Cortex of kidney (tissue), 1 donor: ENCODE measurements around the gene ZNF554.

Source experiments
- DNase-seq: peaks from one replicate; lab custom pipeline; 2025; lab: John Stamatoyannopoulos, UW

The ZNF554 gene

DNA sequence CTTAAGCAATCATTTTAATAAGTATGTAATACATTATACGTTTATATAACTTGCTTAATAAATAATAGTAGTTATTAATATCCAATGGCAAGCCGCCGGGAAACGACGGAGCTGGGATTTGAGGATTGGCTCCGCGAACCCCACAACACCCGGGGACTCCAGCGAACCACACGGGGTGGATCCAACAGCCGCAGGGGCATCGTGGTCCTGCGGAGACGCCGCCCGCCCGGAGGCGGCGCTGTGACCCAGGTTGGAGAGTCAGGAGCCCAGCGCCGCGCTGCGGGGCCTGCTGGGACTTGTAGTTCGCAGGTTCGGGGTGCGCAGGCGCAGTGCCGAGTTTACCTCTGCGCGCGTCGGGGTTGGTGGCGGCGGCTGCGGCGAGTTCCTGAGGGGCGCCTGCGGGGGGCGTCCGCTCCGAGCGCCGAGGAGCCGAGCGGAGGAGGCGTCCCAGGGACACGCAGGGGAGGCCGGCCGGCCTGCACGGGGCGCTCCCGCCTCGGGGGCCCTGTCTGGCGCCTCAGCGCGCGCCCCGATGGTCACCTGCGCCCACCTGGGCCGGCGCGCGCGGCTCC is at the start of gene ZNF554:
Gene ZNF554 (plus strand): TSS at position 329 of the 572 bp plus-strand sequence. CDS start 204 bp downstream, at position 533.
- no peak for DNase-seq

DNA sequence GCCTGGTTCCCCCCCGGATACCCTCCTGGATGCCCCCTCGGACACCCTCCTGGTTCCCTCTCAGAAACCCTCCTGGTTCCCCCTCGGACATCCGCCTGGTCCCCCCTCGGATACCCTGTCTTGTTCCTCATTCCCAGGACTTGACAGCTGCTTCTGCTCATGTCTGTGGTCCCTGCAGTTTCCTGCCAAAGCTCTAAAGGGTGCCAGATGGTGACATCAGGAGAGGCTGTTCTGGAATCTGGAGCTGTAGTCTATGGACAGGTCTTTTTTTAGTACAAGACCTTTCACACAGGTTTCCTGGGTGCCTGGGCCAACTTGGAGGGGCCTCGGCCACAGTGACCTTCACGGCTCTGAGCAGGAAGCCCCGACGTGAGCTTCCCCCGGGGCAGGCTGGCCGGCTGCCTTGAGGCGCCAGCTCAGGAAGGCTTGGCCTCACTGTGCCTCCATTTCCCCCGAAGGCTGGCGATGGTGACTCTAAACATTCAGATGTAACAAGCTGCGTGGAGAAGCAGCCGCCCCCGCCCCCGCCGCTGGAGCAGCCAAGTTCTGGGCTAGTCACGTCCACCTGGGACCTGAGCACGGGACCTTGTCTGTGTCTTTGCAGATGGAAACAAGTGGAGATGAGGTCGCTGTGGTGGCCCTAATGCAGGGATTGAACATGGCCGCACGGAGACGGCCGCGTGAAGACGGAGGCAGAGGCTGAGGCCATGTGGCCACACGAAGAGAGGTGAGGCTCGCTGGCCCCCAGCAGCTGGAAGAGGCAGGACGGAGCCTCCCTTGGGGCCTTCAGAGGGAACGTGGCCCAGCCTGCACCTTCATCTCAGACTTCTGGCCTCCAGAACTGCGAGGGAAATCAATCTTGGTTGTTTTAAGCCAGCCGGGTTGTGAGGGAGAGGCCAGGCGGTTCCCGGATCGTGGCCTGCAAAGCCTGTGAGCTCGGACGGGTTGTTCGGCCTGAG is 49.3 kb upstream of the ZNF554 start:
- DNase-seq = no peak

GRCh38 chr19:2771786-2772674 is 47.6 kb upstream of the ZNF554 start:
- no peak for DNase-seq

GRCh38 chr19:2774083-2774679 is 45.5 kb upstream of the ZNF554 start:
- no peak for DNase-seq

- no peak for DNase-seq
Observed at GRCh38 chr19:2774953-2775555, 44.6 kb upstream of the ZNF554 start.

GRCh38 chr19:2775556-2776430 is 43.9 kb upstream of the ZNF554 start:
- DNase-seq = no peak

- DNase-seq = no peak
Observed at GRCh38 chr19:2777952-2778683, 41.5 kb upstream of the ZNF554 start.

DNA sequence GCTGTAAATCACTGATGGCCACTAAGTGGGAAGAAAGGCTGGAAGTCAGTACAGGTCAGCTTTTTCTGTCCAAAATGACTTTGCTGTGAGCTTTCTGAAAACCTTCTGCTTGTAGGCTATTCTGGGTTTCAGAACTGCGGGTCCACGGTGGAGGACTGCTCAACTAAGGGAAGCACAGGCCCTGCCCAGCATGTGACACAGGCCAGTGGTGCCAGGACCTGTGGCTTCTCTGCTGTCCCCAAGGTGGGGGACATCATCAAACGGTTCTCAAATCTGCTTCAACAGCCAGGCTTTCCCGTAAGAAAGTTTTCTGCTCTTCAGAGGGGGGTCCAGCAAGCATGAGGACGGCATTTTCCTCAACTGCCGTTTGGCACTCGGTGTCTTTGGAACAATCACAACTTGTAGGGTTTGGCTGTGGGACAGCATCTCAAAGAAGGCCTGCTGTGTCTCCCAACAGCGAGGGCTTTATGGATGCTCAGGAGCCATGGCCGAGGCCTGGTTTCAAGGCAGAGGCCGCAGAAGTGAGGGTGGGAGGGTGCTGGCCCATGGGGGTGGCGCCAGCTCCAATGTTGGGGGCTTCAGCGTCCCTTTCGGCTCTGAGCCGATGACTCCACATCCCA is 40.4 kb upstream of the ZNF554 start:
- no peak for DNase-seq

DNA sequence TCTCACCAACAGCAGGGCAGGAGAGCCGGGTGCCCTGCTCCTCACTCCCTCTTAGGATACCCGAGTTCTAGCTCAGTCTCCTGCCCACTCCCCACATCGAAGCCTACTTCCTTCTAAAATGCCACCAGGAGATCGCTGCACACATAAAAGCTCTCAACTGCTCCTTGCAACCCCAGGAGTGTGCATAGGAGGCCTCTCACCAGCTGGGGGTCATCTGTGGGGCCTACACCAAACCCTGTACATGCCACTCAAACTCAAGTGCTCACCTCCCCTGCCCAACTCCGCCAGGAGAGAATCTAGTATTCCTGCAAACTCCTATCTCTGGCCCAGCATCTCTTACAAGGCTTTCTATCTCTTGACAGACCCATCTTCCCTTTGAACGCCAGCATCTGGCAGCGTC is 39.4 kb upstream of the ZNF554 start:
- DNase-seq = no peak

DNA sequence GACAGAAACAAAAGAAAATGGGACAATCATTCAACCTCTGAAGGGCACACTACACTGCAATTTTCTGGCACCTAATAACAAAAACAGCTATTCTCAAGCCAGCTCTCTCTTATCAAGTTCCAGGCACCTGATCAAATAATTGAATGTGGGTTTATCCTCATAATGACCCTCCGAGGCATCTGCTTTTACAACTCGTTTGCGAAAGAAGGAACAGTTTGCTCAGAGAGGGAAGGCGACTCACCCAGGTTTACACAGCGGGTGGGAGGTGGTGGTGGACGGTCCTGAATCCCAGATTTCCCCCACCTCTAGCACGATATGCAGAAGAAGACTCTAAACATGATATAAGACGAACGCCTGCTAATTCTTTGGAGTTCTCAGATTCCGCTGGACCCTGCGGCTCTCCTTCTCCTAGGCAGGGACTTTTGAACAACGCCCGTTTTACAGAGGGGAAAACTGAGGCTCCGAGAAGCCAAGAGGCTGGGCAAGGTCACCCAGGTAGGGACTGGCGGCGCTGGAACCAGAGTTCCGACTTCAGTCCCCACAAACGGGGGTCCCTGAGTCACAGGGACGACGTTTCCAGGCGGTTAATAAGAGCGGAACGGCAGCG is 37.2 kb upstream of the ZNF554 start:
- DNase-seq = no peak

DNA sequence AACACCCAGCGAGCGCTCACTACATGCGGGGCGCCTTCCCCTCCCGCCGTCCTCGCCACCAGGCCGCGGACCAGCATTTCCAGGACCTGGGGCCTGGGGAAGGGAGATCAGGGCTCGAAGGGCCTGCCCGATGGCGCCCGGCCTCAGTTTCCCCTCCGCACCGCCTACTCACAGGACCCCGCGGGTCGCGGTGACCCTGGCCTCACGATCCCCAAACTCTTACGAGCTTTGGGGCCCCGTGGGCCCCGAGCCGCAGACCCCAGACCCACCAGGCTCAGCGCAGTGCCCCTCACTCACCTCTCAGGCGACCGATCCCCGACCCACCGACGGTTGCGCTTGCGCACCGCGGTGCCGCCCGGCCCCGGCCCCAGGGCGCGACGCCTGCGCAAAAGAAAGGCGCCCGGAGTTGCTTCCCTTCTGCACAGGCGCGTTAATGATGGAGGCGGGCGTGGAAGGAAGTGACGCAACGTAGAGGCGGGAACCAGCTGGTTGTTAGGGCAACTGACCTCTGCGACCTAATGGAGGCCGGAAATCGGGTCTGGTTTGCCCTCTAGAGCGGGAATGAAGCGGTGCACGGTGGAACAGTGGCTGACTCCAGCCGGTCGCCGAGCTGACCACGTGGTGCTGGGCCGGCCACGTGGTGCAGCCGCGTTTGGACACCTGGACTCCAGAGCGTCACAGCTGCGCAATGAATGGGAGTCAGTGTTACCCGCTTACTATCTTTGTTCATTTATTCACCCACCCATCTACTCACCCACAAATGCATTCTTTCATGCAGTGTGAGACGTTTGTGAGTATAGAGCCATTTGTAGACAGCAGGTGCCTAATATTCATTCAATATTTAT is 36.5 kb upstream of the ZNF554 start, which contains the start of gene SGTA:
Gene SGTA (minus strand): TSS at position 338 of the 845 bp plus-strand sequence. CDS start 14,205 bp downstream, outside the sequence.
- DNase-seq = peak; percentile 56

- DNase-seq = no peak
Observed at GRCh38 chr19:2783781-2784145, 35.9 kb upstream of the ZNF554 start.

GRCh38 chr19:2785244-2785997 is 34.2 kb upstream of the ZNF554 start, which contains the start of gene THOP1:
TSS of gene THOP1 (plus strand) at chr19:2785503. CDS start at chr19:2785663, 160 bp downstream.
- peak; percentile 88 for DNase-seq

- DNase-seq = no peak
Observed at GRCh38 chr19:2787115-2787514, 32.6 kb upstream of the ZNF554 start.

GRCh38 chr19:2788237-2788636 is 31.4 kb upstream of the ZNF554 start:
- no peak for DNase-seq

DNA sequence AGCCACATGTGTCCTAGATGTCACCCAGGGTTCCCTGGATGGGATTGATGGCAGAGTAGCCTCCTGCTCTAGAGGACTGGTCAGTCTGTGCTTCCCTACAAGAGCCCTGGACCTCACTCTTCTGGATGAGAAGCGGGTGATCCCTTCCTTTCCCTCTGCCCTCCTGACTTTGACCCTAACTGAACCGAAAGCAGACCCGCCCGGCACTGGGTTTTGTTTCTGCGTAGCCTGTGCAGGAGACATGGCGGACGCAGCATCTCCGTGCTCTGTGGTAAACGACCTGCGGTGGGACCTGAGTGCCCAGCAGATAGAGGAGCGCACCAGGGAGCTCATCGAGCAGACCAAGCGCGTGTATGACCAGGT is 29.5 kb upstream of the ZNF554 start:
- DNase-seq = no peak
